SW480 (cell line): ENCODE measurements around the gene PPIC.

Experiments used
- DNase-seq: peaks from one replicate; pipeline ENCODE4 v3.0.0-alpha.2; 2016; ENCODE audit warnings: low spot score

The PPIC gene

GRCh38 chr5:123036391-123037103 is at the start of gene PPIC:
Gene PPIC, minus strand, starts transcription at chr5:123036725. Its CDS starts 100 bp downstream, at chr5:123036625.
- DNase-seq: peak; percentile 89

DNA sequence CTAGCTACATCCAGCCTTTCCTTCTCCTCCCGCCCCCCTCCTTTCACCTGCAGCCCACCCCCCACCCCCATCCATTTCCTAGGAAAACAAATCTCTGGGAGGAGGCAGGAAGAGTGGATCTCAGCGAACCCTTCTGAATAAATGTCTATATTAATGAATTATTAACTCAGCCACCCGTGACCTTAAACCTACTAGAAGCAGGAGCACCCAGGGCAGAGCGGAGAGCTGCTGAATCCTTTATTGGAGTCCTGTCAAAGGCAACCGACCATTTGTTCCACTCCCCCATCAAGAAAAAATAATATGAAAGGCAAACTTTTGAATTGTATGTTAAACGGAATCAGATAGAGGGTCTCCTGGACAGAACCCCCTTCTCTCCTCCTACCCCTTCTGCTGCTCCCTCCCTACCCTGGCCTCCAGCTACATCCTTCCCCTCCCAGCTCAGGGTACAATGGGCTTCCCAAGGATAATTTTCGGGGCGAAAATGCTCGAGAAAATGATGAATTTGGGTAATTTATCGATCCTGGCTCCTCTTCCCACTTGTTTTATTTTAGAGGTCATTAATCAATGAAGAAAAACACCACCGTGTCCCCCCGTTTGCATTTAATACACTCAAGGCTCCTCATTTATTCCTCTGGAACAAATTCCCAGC is 49.2 kb upstream of the PPIC start:
- DNase-seq: no peak

- no peak for DNase-seq
Observed at GRCh38 chr5:123084730-123085605, 48.4 kb upstream of the PPIC start.

- no peak for DNase-seq
Observed at GRCh38 chr5:123083298-123083697, 46.8 kb upstream of the PPIC start.

DNA sequence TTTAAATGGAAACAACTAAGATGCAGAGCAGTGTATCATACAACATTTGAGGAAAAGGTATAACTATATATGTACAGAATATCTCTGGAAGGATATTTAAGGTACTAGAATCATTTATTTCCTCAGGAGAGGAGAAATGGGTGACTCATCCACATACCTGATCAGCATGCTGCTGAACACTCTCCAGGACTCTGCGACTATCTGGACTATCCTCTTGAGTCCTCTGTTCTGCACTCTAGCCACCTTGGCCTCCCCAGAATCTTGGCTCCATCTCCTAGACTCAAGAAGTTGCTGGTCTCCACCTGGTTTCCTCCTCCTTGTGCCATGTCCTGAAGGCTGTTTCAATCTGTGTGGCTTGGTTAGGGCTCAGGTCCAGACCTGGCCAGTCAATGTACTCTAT is 43.7 kb upstream of the PPIC start:
- no peak for DNase-seq

- no peak for DNase-seq
Observed at GRCh38 chr5:123075521-123076163, 39.1 kb upstream of the PPIC start.

GRCh38 chr5:123068368-123068938 is 31.9 kb upstream of the PPIC start:
- DNase-seq: no peak

DNA sequence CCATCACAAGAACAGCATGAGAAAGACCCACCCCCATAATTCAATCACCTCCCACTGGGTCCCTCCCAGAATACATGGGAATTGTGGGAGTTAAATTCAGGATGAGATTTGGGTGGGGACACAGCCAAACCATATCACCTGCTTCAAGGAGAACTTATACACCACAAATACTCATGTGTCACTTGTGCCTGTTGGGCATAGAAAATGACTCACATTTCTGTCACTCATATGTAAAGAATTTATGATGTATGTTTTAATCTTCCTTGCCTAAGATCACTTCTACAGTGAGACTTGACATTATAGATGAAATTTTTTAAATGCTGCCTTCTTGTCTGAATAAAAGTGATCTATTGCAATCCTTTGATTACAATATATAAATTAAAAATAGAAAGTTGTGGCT is 29.5 kb upstream of the PPIC start:
- DNase-seq: no peak

GRCh38 chr5:123059455-123059854 is 22.9 kb upstream of the PPIC start:
- DNase-seq: no peak

DNA sequence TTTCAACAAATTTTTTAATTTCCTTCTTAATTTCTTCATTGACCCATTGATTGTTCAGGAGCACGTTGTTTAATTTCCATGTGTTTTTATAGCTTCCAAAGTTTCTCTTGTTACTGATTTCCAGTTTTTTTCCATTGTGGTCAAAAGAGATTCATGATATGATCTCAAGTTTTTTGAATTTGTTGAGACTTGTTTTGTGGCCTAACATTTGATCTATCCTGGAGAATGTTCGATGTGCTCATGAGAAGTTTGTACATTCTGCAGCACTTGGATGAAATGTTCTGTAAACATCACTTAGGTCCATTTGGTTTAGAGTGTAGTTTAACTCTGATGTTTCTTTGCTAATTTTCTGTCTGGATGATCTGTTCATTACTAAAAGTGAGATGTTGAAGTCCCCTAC is 14.7 kb upstream of the PPIC start:
- no peak for DNase-seq

DNA sequence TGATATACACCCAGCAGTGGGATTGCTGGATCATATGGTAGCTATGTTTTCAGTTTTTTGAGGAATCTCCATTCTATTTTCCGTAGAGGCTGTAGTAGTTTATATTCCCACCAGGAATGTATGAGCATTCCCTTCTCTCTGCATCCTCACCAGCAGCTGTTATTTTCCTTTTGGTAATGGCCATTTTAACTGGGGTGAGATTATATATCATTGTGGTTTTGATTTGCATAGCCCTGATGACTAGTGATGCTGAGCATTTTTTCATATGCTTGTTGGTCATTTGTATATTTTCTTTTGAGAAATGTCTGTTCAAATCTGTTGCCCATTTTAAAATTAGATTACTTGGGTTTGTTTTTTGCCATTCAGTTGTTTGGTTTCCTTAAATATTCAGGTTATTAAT is 11.2 kb upstream of the PPIC start:
- DNase-seq: no peak

GRCh38 chr5:123046222-123046621 is 9.7 kb upstream of the PPIC start:
- no peak for DNase-seq

- no peak for DNase-seq
Observed at GRCh38 chr5:123044926-123045617, 8.5 kb upstream of the PPIC start.

GRCh38 chr5:123039673-123040072 is 3.1 kb upstream of the PPIC start:
- DNase-seq: no peak

GRCh38 chr5:123037104-123037418 is 536 bp upstream of the PPIC start:
- DNase-seq: no peak

DNA sequence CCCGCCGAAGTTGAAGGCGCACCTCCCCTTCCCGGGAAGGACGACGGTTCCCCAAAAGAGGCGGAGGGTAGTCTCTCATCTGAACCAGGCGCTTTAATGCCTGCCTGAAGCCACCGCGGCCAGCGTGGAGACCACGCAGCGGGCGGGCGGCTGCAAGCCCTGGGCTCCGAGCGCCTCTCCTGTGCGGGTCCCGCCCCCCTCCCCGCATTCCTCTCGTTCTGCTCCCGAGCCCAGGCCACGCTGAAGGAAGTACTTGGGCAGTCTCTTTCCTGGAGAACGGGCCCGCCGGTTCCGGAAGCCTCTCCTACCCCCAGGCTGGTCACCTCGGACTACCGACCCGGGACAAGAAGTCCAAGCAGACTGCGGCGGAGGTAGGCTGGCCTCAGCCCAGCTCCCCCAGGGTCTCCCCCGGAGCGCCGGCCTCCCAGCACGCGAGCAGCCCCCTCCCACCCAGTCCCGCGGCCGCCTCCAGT is 571 bp downstream of the PPIC start:
- DNase-seq: peak; percentile 73

DNA sequence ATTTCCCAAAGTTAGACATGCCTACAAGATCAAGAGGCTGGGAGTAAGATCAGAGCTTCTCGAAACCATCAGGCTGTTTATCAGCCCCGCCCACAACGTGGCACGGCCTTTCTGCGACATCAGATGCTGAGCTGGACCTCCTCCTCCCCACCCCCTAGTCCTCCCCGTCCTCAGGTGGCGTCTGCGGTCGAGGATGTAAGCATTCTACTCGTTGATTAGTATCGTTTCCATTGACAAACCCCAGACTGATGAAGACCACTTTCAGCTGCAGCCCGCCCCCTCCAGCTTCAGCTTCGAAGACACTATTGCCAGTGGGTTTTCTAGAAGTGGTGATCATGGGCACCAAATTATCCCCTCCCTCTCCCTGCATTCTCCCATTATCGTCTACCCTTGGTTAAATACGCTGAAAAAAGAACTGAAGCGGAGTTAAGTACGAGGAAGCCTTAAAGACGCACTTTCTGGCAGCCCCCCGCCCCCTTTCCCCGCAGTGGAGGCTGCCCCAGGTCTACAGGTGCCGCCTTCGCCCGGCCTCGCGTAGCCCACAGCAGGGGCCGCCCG is 1.1 kb downstream of the PPIC start:
- DNase-seq: peak; percentile 68

DNA sequence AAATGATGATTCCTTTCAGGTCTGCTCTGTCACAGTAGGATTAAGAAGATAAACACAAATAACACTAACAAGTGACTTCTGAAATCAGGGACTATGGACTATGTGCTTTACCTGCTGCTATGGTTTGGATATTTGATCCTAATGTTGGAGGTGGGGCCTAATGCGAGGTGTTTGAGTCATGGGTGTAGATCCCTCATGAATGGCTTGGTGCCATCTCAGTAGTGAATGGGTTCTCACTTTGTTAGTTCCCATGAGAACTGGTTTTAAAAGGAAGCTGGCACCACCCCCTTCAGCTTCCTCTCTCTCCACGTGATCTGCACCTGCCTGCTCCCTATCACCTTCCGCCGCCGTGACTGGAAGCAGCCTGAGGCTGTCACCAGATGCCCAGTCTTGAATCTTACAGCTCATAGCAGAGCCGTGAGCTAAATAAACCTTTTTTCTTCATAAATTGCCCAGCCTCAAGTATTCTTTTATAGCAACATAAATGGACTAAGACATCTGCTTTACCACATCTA is 3.3 kb downstream of the PPIC start:
- DNase-seq: peak; percentile 12

GRCh38 chr5:123028222-123028621 is 8.3 kb downstream of the PPIC start:
- DNase-seq: no peak

- DNase-seq: peak; percentile 63
Observed at GRCh38 chr5:123014689-123015088, 21.8 kb downstream of the PPIC start.

DNA sequence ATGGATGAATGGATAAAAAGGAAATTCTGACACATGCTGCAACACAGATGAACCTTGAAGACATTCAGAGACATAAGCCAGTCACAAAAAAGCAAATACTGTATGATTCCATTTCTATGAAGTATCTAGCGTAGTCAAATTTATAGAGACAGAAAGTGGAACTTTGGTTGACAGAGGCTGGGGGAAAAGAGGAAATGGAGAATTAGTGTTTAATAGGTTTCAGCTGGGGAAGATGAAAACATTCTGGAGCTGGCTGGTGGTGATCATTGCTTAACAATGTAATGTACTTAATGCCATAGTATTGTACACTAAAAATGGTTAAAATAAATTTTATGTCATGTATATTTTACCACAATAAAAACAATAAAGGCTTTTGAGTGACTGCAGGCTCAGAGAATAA is 24.2 kb downstream of the PPIC start:
- no peak for DNase-seq
